MCF 10A (cell line): ENCODE results near the gene RAD51B. TPM values are rescaled to one million over a fixed set of nuclear protein-coding genes. Genes with fewer than 3 reads are reported as not detected.

ENCODE experiments used
- BruUV-seq: library from RNA; stranded (reverse); fragments of 400-500 nt; replicated peaks from 2 replicates; lab custom pipeline; 2021; lab: Mats Ljungman, UMichigan
- CTCF ChIA-PET: fragments of 300-600 bp; sonication (Branson Sonifier 250); formaldehyde crosslinking; extraction: SDS; loops from one replicate; lab custom pipeline; 2021; ENCODE audit warnings: antibody characterized with exemption, inconsistent platforms; lab: Yijun Ruan, JAX
- POLR2A ChIA-PET: fragments of 300-600, 350-650 bp; sonication (Branson Sonifier 250); formaldehyde crosslinking; extraction: SDS; loops from one replicate; lab custom pipeline; 2020; ENCODE audit warnings: antibody characterized with exemption, inconsistent platforms; lab: Yijun Ruan, JAX
- DNase-seq: peaks from one replicate; pipeline ENCODE4 v3.0.0-alpha.2; 2018; ENCODE audit not compliant: unreplicated experiment
- H3K27ac Mint-ChIP-seq: one replicate; pipeline ENCODE4 v1.8.0; 2022; ENCODE audit warnings: mild to moderate bottlenecking, low read depth, mixed read lengths; ENCODE audit not compliant: unreplicated experiment
- H3K27me3 Mint-ChIP-seq: one replicate; pipeline ENCODE4 v1.8.0; 2022; ENCODE audit warnings: mixed read lengths; ENCODE audit not compliant: insufficient read depth, unreplicated experiment
- H3K36me3 Mint-ChIP-seq: one replicate; pipeline ENCODE4 v1.8.0; 2022; ENCODE audit warnings: mild to moderate bottlenecking, moderate library complexity, mixed read lengths; ENCODE audit not compliant: insufficient read depth, unreplicated experiment
- H3K4me1 Mint-ChIP-seq: one replicate; pipeline ENCODE4 v1.8.0; 2022; ENCODE audit warnings: mixed read lengths; ENCODE audit not compliant: insufficient read depth, unreplicated experiment
- H3K4me3 Mint-ChIP-seq: one replicate; pipeline ENCODE4 v1.8.0; 2022; ENCODE audit warnings: mild to moderate bottlenecking, moderate library complexity, mixed read lengths; ENCODE audit not compliant: unreplicated experiment
- H3K9me3 Mint-ChIP-seq: one replicate; pipeline ENCODE4 v1.8.0; 2022; ENCODE audit warnings: mixed read lengths; ENCODE audit not compliant: unreplicated experiment
- intact Hi-C: fragments of 100-400 bp; cut with micrococcal nuclease; formaldehyde crosslinking; loops from 2 replicates; pipeline ENCODE4 v1.14.1; 2022
- total RNA-seq: library from RNA; stranded (reverse); gene quantifications from 2 replicates; pipeline ENCODE4 v1.2.3, GENCODE V29; 2022
- TF ChIP-seq, protein P1 (sequence below): fragments of 200-600 bp; IDR thresholded peaks from one replicate; pipeline ENCODE4 v1.8.0; 2022; ENCODE audit warnings: antibody characterized with exemption, mild to moderate bottlenecking; ENCODE audit not compliant: unreplicated experiment

The RAD51B gene
- total RNA-seq, 1 experiment from 2014 or later = 14.6 TPM

DNA sequence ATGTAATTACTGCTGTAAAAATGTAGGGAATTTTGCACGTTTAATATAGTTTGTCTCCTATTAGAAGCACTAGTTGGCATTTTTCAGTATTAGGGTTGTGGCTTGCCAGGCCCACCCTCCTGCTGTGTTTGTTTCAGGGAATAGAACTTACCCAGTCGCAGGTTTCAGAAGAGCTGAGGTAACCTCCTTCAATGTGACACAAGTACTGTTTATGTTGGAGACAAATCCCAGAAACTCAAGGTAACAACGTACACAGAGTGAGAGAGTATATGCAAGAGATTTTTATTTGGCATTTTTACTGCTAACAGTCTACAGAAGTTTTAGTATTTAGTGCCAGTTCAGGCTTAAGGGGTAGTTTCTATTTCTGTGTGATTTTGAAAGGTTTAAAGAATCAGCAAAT is 284.3 kb downstream of the RAD51B start:
- no TSS peak for BruUV-seq
- DNase-seq = no peak
- Mint-ChIP-seq H3K27me3 (no peaks in the 10 kb centered on the region), H3K36me3 (peaks cover 4% of the 10 kb centered on the region), H3K27ac (peak overlapping the region; percentile 80), H3K4me1 (peaks cover 16% of the 10 kb centered on the region), H3K9me3 (peaks cover 16% of the 10 kb centered on the region), H3K4me3 (no peak overlapping the region)
- ChIA-PET CTCF (interaction anchor here (1.1 kb wide), 1 partner anchor 129 kb away, joined by 3 read pairs; no protein-coding TSS in a partner anchor), POLR2A (no interaction called here)
- TF ChIP-seq, protein P1, sequence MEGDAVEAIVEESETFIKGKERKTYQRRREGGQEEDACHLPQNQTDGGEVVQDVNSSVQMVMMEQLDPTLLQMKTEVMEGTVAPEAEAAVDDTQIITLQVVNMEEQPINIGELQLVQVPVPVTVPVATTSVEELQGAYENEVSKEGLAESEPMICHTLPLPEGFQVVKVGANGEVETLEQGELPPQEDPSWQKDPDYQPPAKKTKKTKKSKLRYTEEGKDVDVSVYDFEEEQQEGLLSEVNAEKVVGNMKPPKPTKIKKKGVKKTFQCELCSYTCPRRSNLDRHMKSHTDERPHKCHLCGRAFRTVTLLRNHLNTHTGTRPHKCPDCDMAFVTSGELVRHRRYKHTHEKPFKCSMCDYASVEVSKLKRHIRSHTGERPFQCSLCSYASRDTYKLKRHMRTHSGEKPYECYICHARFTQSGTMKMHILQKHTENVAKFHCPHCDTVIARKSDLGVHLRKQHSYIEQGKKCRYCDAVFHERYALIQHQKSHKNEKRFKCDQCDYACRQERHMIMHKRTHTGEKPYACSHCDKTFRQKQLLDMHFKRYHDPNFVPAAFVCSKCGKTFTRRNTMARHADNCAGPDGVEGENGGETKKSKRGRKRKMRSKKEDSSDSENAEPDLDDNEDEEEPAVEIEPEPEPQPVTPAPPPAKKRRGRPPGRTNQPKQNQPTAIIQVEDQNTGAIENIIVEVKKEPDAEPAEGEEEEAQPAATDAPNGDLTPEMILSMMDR = no peak
- intact Hi-C loops = no loop called here

GRCh38 chr14:68104518-68104917 is 284.9 kb downstream of the RAD51B start:
- BruUV-seq = no TSS peak

DNA sequence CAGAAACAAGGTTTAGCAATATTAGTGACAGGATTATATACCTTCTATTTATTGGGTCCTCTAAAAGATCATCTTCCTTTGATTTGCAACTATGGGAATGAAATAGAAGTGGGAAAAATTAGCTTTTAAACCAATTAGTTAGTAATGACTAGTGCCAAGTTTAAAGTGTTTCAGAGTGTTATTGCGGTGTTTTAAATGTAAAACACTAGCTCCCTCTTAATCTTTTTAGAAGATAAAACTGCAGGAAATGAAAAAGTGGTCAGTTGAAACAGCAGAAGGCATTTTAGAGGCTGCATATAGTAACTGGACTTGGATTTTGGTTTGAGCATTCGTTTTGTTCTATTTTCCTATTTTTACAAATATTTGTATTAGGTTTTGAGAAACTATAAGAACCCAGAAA is 286.2 kb downstream of the RAD51B start:
- H3K36me3 Mint-ChIP-seq = peaks cover 4% of the 10 kb centered on the region
- POLR2A ChIA-PET = interaction anchor here (0.9 to 1.4 kb wide), 4 partner anchors 16 to 48 kb away, joined by 3 to 6 read pairs (median 4); no protein-coding TSS in a partner anchor
- CTCF ChIA-PET = no interaction called here
- H3K27ac Mint-ChIP-seq = no peak overlapping the region
- peaks cover 16% of the 10 kb centered on the region for H3K4me1 Mint-ChIP-seq
- TF ChIP-seq, protein P1 = no peak
- no peak for DNase-seq
- no TSS peak for BruUV-seq
- H3K9me3 Mint-ChIP-seq = peaks cover 11% of the 10 kb centered on the region
- no peaks in the 10 kb centered on the region for H3K27me3 Mint-ChIP-seq
- intact Hi-C loops = no loop called here
- H3K4me3 Mint-ChIP-seq = no peak overlapping the region

More at GRCh38 chr14:68104518-68104917, 284.9 kb downstream of the RAD51B start:
- POLR2A ChIA-PET = interaction anchor here (0.9 to 1.2 kb wide), 2 partner anchors 14 to 15 kb away, joined by 6 read pairs; no protein-coding TSS in a partner anchor
- CTCF ChIA-PET = interaction anchor here (1.1 kb wide), 1 partner anchor 128 kb away, joined by 3 read pairs; no protein-coding TSS in a partner anchor
- peaks cover 16% of the 10 kb centered on the region for H3K4me1 Mint-ChIP-seq
- DNase-seq = no peak
- H3K9me3 Mint-ChIP-seq = peaks cover 15% of the 10 kb centered on the region
- peaks cover 4% of the 10 kb centered on the region for H3K36me3 Mint-ChIP-seq
- H3K27ac Mint-ChIP-seq = peak overlapping the region; percentile 80
- H3K27me3 Mint-ChIP-seq = no peaks in the 10 kb centered on the region
- TF ChIP-seq, protein P1 = no peak
- intact Hi-C loops = no loop called here
- H3K4me3 Mint-ChIP-seq = no peak overlapping the region

GRCh38 chr14:68106456-68106855 is 286.9 kb downstream of the RAD51B start:
- BruUV-seq = no TSS peak
- no peak overlapping the region for H3K27ac Mint-ChIP-seq
- H3K9me3 Mint-ChIP-seq = peaks cover 8% of the 10 kb centered on the region
- DNase-seq = no peak
- intact Hi-C loops = no loop called here
- H3K36me3 Mint-ChIP-seq = peaks cover 4% of the 10 kb centered on the region
- H3K4me3 Mint-ChIP-seq = no peak overlapping the region
- H3K4me1 Mint-ChIP-seq = peaks cover 17% of the 10 kb centered on the region
- ChIA-PET CTCF (no interaction called here), POLR2A (interaction anchor here (0.7 to 1.4 kb wide), 3 partner anchors 27 to 48 kb away, joined by 3 to 4 read pairs (median 3); no protein-coding TSS in a partner anchor)
- TF ChIP-seq, protein P1 = no peak
- no peaks in the 10 kb centered on the region for H3K27me3 Mint-ChIP-seq
